HCT116 (cell line): ENCODE data around the gene PSME4. TPM values are rescaled to one million over a fixed set of nuclear protein-coding genes. Genes with fewer than 3 reads are reported as not detected.

ENCODE experiments used
- ATAC-seq: fragments of 200-7000 bp; cut with Tn5 transposase; 2 replicates; pipeline ENCODE4 v1.9.1; 2020; ENCODE audit warnings: mild to moderate bottlenecking, moderate library complexity
- BruUV-seq: library from RNA; stranded (reverse); fragments of 400-500 nt; replicated peaks from 2 replicates; lab custom pipeline; 2021; lab: Mats Ljungman, UMichigan
- CTCF ChIA-PET: fragments of 300-600 bp; sonication (Branson Sonifier 250); formaldehyde crosslinking; loops from one replicate; lab custom pipeline; 2021; ENCODE audit warnings: antibody characterized with exemption; lab: Charles Lee
- POLR2A ChIA-PET: fragments of 300-600, 350-600 bp; sonication (Branson Sonifier 250); formaldehyde crosslinking; loops from one replicate; lab custom pipeline; 2021; ENCODE audit warnings: antibody characterized with exemption; lab: Charles Lee
- RAD21 ChIA-PET, 2 experiments: fragments of 300-600 bp; sonication (Branson Sonifier 250); formaldehyde crosslinking; loops; one replicate each; lab custom pipeline; 2023; ENCODE audit warnings: low total read pairs in 2 of 2; ENCODE audit not compliant: uncharacterized antibody in 2 of 2, unreplicated experiment in 2 of 2, low non-redundant PET in 1 of 2; lab: Charles Lee
- DNase-seq: peaks from one replicate; pipeline ENCODE4 v3.0.0-alpha.2; 2010; ENCODE audit warnings: low read depth, low spot score
- H2AFZ ChIP-seq: fragments of 200-600 bp; shearing (Covaris generic), sonication (generic); 2 replicates; pipeline ENCODE4 v1.6.1; 2017; ENCODE audit warnings: low read depth, mixed run types, mixed read lengths, antibody characterized with exemption, low read length; ENCODE audit not compliant: poor library complexity, severe bottlenecking
- H3K27ac ChIP-seq: 2 replicates; pipeline ENCODE4 v1.5.1; 2012; ENCODE audit warnings: low read depth, low read length
- H3K27me3 ChIP-seq: fragments of 200-600 bp; sonication (generic); 2 replicates; pipeline ENCODE4 v1.6.1; 2016; ENCODE audit warnings: mixed run types, low read length, mixed read lengths; ENCODE audit not compliant: insufficient read depth
- H3K36me3 ChIP-seq, 2 experiments: fragments of 200-500 bp in 1 of 2; fragments of 200-600 bp in 1 of 2; sonication (Bioruptor generic) in 1 of 2; sonication (generic) in 1 of 2; 2 replicates each; pipeline versions ENCODE4 v1.5.1 to v1.6.1; 2014 to 2016; ENCODE audit warnings: low read length in 2 of 2, inconsistent platforms in 1 of 2, mixed read lengths in 1 of 2, mixed run types in 1 of 2; ENCODE audit not compliant: insufficient read depth in 2 of 2, control insufficient read depth in 1 of 2
- H3K4me1 ChIP-seq, 2 experiments: fragments of 200-600 bp in 1 of 2; sonication (generic) in 1 of 2; 2 replicates each; pipeline versions ENCODE4 v1.5.1 to v1.6.1; 2012 to 2017; ENCODE audit warnings: low read length in 2 of 2, inconsistent platforms in 1 of 2, mild to moderate bottlenecking in 1 of 2, mixed read lengths in 1 of 2, mixed run types in 1 of 2, moderate library complexity in 1 of 2; ENCODE audit not compliant: insufficient read depth in 2 of 2, control insufficient read depth in 1 of 2
- H3K4me2 ChIP-seq: fragments of 200-600 bp; sonication (generic); 2 replicates; pipeline ENCODE4 v1.6.1; 2017; ENCODE audit warnings: mixed run types, low read length, mixed read lengths
- H3K4me3 ChIP-seq, 2 experiments: fragments of 200-600 bp in 1 of 2; sonication (generic) in 1 of 2; replicated peaks in 1 of 2; 2 replicates each; pipeline ENCODE4 v1.5.1; 2011 to 2016; ENCODE audit warnings: low read length in 2 of 2, control low read depth in 1 of 2, low read depth in 1 of 2, mild to moderate bottlenecking in 1 of 2, mixed read lengths in 1 of 2, mixed run types in 1 of 2
- H3K79me2 ChIP-seq: fragments of 200-600 bp; sonication (generic); 2 replicates; pipeline ENCODE4 v1.6.1; 2017; ENCODE audit warnings: mild to moderate bottlenecking, mixed run types, low read length, moderate library complexity, mixed read lengths; ENCODE audit not compliant: insufficient read depth
- H3K9ac ChIP-seq: fragments of 200-600 bp; sonication (generic); 2 replicates; pipeline ENCODE4 v1.6.1; 2016; ENCODE audit warnings: low read length, mixed read lengths
- H3K9me2 ChIP-seq: fragments of 200-600 bp; sonication (generic), shearing (Covaris generic); 2 replicates; pipeline ENCODE4 v1.6.1; 2017; ENCODE audit warnings: mixed run types, mild to moderate bottlenecking, moderate library complexity; ENCODE audit not compliant: insufficient read depth
- H3K9me3 ChIP-seq, 2 experiments: fragments of 200-500 bp in 1 of 2; fragments of 200-600 bp in 1 of 2; sonication (Bioruptor generic) in 1 of 2; sonication (generic) in 1 of 2; 2 replicates each; pipeline ENCODE4 v1.6.1; 2014 to 2017; ENCODE audit warnings: low read length in 2 of 2, mixed read lengths in 2 of 2, inconsistent platforms in 1 of 2, low read depth in 1 of 2, mild to moderate bottlenecking in 1 of 2, mixed run types in 1 of 2, moderate library complexity in 1 of 2; ENCODE audit not compliant: control insufficient read depth in 1 of 2, insufficient read depth in 1 of 2
- H4K20me1 ChIP-seq: fragments of 200-600 bp; sonication (generic), shearing (Covaris generic); 2 replicates; pipeline ENCODE4 v1.6.1; 2017; ENCODE audit warnings: mixed run types, mild to moderate bottlenecking, moderate library complexity; ENCODE audit not compliant: insufficient read depth
- CBX3 ChIP-seq: IDR thresholded peaks from 2 replicates; pipeline ENCODE4 v1.6.1; 2012; ENCODE audit warnings: low read depth
- CEBPB ChIP-seq: IDR thresholded peaks from 2 replicates; pipeline ENCODE4 v1.6.1; 2012; ENCODE audit warnings: low read depth
- EZH2phosphoT487 ChIP-seq: fragments of 200-600 bp; IDR thresholded peaks from 2 replicates; pipeline ENCODE4 v1.6.1; 2018; ENCODE audit warnings: antibody characterized with exemption, borderline replicate concordance
- JUND ChIP-seq: IDR thresholded peaks from 2 replicates; pipeline ENCODE4 v1.6.1; 2012
- MAX ChIP-seq: IDR thresholded peaks from 2 replicates; pipeline ENCODE4 v1.6.1; 2012
- POLR2A ChIP-seq: IDR thresholded peaks from 2 replicates; pipeline ENCODE4 v1.7.0; 2011; ENCODE audit warnings: borderline replicate concordance; ENCODE audit not compliant: insufficient read depth, insufficient read length; ENCODE audit errors: extremely low read depth
- POLR2AphosphoS5 ChIP-seq: IDR thresholded peaks from 2 replicates; pipeline ENCODE4 v1.6.1; 2011; ENCODE audit warnings: mild to moderate bottlenecking, low read depth, low read length, moderate library complexity
- REST ChIP-seq: IDR thresholded peaks from 2 replicates; pipeline ENCODE4 v1.6.1; 2012; ENCODE audit warnings: low read depth
- SIN3A ChIP-seq: IDR thresholded peaks from 2 replicates; pipeline ENCODE4 v1.6.1; 2012; ENCODE audit warnings: low read depth
- SRF ChIP-seq: IDR thresholded peaks from 2 replicates; pipeline ENCODE4 v1.6.1; 2012; ENCODE audit warnings: low read depth
- ZBTB33 ChIP-seq: IDR thresholded peaks from 2 replicates; pipeline ENCODE4 v1.6.1; 2011; ENCODE audit warnings: mild to moderate bottlenecking, low read length, moderate library complexity; ENCODE audit not compliant: insufficient replicate concordance; ENCODE audit errors: extremely low read depth
- intact Hi-C: fragments of 100-400 bp; cut with micrococcal nuclease; formaldehyde crosslinking; loops from 2 replicates; pipeline ENCODE4 v1.10.0; 2022
- total RNA-seq: library from RNA; stranded (reverse); gene quantifications from one replicate; pipeline ENCODE4 v1.2.1, GENCODE V29; 2021; ENCODE audit not compliant: unreplicated experiment
- TF ChIP-seq, protein P1 (sequence below): IDR thresholded peaks from 2 replicates; pipeline ENCODE4 v1.6.1; 2012
- TF ChIP-seq, protein P2 (sequence below), 3 experiments: fragments of 200-600 bp in 1 of 3; sonication (generic) in 1 of 3; IDR thresholded peaks in 2 of 3; conservative IDR thresholded peaks in 1 of 3; 2 replicates each; pipeline ENCODE4 v1.5.1; 2012 to 2017; ENCODE audit warnings: low read depth in 2 of 3, low read length in 2 of 3, antibody characterized with exemption in 1 of 3, borderline replicate concordance in 1 of 3, control low read depth in 1 of 3, mild to moderate bottlenecking in 1 of 3, mixed read lengths in 1 of 3, mixed run types in 1 of 3, moderate library complexity in 1 of 3; ENCODE audit not compliant: insufficient read depth in 1 of 3

PSME4 gene
- total RNA-seq, 1 experiment from 2014 or later: 53.2 TPM

DNA sequence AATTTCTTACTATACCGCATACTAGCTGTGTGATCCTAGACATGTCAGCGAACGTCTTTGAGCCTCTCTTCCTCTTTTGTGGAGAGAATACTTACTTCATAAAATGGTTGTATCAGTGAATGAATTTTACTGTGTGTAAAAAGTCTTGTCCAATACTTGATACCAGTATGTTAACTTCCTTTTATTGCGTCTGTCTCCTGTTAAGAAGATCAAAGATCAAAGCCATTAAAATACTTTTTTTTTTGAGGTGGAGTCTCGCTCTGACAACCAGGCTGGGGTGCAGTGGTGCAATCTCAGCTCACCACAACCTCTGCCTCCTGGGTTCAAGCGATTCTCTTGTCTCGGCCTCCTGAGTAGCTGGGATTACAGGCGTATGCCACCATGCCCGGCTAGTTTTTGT, 150.7 kb downstream of the PSME4 start:
- intact Hi-C loops: no loop called here
- ATAC-seq (no peak), DNase-seq (no peak)
- TF ChIP-seq, protein P1, sequence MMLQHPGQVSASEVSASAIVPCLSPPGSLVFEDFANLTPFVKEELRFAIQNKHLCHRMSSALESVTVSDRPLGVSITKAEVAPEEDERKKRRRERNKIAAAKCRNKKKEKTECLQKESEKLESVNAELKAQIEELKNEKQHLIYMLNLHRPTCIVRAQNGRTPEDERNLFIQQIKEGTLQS: no peak
- TF ChIP-seq CBX3 (no peak), SRF (no peak), REST (no peak), ZBTB33 (no peak), POLR2AphosphoS5 (no peak), SIN3A (no peak), MAX (no peak), CEBPB (no peak), POLR2A (no peak), JUND (no peak), EZH2phosphoT487 (no peak)
- TF ChIP-seq, protein P2, sequence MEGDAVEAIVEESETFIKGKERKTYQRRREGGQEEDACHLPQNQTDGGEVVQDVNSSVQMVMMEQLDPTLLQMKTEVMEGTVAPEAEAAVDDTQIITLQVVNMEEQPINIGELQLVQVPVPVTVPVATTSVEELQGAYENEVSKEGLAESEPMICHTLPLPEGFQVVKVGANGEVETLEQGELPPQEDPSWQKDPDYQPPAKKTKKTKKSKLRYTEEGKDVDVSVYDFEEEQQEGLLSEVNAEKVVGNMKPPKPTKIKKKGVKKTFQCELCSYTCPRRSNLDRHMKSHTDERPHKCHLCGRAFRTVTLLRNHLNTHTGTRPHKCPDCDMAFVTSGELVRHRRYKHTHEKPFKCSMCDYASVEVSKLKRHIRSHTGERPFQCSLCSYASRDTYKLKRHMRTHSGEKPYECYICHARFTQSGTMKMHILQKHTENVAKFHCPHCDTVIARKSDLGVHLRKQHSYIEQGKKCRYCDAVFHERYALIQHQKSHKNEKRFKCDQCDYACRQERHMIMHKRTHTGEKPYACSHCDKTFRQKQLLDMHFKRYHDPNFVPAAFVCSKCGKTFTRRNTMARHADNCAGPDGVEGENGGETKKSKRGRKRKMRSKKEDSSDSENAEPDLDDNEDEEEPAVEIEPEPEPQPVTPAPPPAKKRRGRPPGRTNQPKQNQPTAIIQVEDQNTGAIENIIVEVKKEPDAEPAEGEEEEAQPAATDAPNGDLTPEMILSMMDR (IDR thresholded peaks at IDR 0.05 in 2 of 3, conservative IDR thresholded peaks at IDR 0.05 in 1 of 3; ENCODE audit: borderline replicate concordance in 1 of 3, insufficient read depth in 1 of 3, low read depth in 2 of 3, low read length in 2 of 3): no peak
- Histone ChIP-seq H3K4me3 (no peak overlapping the region), H3K4me2 (no peak overlapping the region), H3K9ac (no peak overlapping the region), H3K27ac (no peak overlapping the region), H3K27me3 (no peaks in the 10 kb centered on the region), H3K79me2 (no peaks in the 10 kb centered on the region), H4K20me1 (no peaks in the 10 kb centered on the region), H3K9me3 (no peaks in the 10 kb centered on the region), H3K36me3 (peaks cover 0 to 6% of the 10 kb centered on the region in 2 experiments; a peak in 2 of 4 replicates), H3K9me2 (no peaks in the 10 kb centered on the region), H2AFZ (no peak overlapping the region), H3K4me1 (no peaks in the 10 kb centered on the region)
- BruUV-seq: no TSS peak
- POLR2A ChIA-PET: no interaction called here
- CTCF ChIA-PET: no interaction called here
- RAD21 ChIA-PET: no interaction called here
